CD4-positive, alpha-beta T cell treated with Interleukin-10 for 1 hour (primary cell): ENCODE data around the gene FBXL19.
"Not testable (repeated sequence)": the region's sequence is repeated elsewhere in the genome, so short reads cannot be mapped to it uniquely, and the experiment has no call there.

Experiments used
- DNase-seq: peaks from one replicate; pipeline ENCODE4 v3.0.0-alpha.2; 2020

FBXL19 gene

GRCh38 chr16:30922960-30923535 is 324 bp upstream of the FBXL19 start:
- DNase-seq: peak; percentile 97

- peak; percentile 3 for DNase-seq
Measured at GRCh38 chr16:30924076-30924912, 922 bp downstream of the FBXL19 start.

GRCh38 chr16:30924913-30925631 is 1.7 kb downstream of the FBXL19 start:
- DNase-seq: no peak

GRCh38 chr16:30925632-30925987 is 2.2 kb downstream of the FBXL19 start:
- no peak for DNase-seq

- DNase-seq: no peak
Measured at GRCh38 chr16:30925995-30926811, 2.8 kb downstream of the FBXL19 start.

- no peak for DNase-seq
Measured at GRCh38 chr16:30926937-30927788, 3.8 kb downstream of the FBXL19 start.

GRCh38 chr16:30927789-30928378 is 4.5 kb downstream of the FBXL19 start:
- peak; percentile 59 for DNase-seq

GRCh38 chr16:30928390-30928789 is 5.0 kb downstream of the FBXL19 start:
- no peak for DNase-seq

GRCh38 chr16:30929167-30929566 is 5.8 kb downstream of the FBXL19 start:
- DNase-seq: no peak

GRCh38 chr16:30930160-30930571 is 6.8 kb downstream of the FBXL19 start:
- DNase-seq: no peak

- no peak for DNase-seq
Measured at GRCh38 chr16:30931068-30931650, 7.8 kb downstream of the FBXL19 start.

GRCh38 chr16:30934827-30935557 is 11.6 kb downstream of the FBXL19 start:
- peak; percentile 40 for DNase-seq

GRCh38 chr16:30937692-30938091 is 14.3 kb downstream of the FBXL19 start:
- DNase-seq: no peak

- not testable (repeated sequence) for DNase-seq
Measured at GRCh38 chr16:30939571-30939970, 16.2 kb downstream of the FBXL19 start.

- peak; percentile 73 for DNase-seq
Measured at GRCh38 chr16:30941600-30942425, 18.4 kb downstream of the FBXL19 start.

- no peak for DNase-seq
Measured at GRCh38 chr16:30942426-30942806, 19.0 kb downstream of the FBXL19 start.

GRCh38 chr16:30944352-30944751 is 21.0 kb downstream of the FBXL19 start:
- no peak for DNase-seq

- DNase-seq: no peak
Measured at GRCh38 chr16:30946671-30947540, 23.5 kb downstream of the FBXL19 start.

GRCh38 chr16:30947541-30947858 is 24.1 kb downstream of the FBXL19 start:
- no peak for DNase-seq
